GM12878 (cell line): ENCODE measurements around the gene KRTAP3-3. TPM values are rescaled to one million over a fixed set of nuclear protein-coding genes. Genes with fewer than 3 reads are reported as not detected.

Source experiments
- ATAC-seq: fragments of 200-7000 bp; cut with Tn5 transposase; 3 replicates; pipeline ENCODE4 v1.9.1; 2020; ENCODE audit warnings: mild to moderate bottlenecking, moderate library complexity
- BruUV-seq: library from RNA; stranded (reverse); fragments of 400-500 nt; replicated peaks from 2 replicates; lab custom pipeline; 2021; lab: Mats Ljungman, UMichigan
- CTCF ChIA-PET: fragments of 300-600 bp; sonication (Branson Sonifier 250); formaldehyde crosslinking; extraction: SDS; loops from one replicate; lab custom pipeline; 2021; ENCODE audit warnings: inconsistent platforms; lab: Yijun Ruan, JAX
- POLR2A ChIA-PET: fragments of 350-600 bp; formaldehyde crosslinking; extraction: SDS; loops from one replicate; lab custom pipeline; 2021; ENCODE audit warnings: inconsistent platforms; lab: Charles Lee
- RAD21 ChIA-PET: fragments of 300-600 bp; sonication (Branson Sonifier 250); formaldehyde crosslinking; loops from one replicate; lab custom pipeline; 2023; ENCODE audit warnings: antibody characterized with exemption; ENCODE audit not compliant: unreplicated experiment; lab: Charles Lee
- SMC1A ChIA-PET: fragments of 300-600 bp; sonication (Branson Sonifier 250); formaldehyde crosslinking; loops from one replicate; lab custom pipeline; 2023; ENCODE audit not compliant: unreplicated experiment, uncharacterized antibody; lab: Charles Lee
- DNase-seq: peaks from one replicate; pipeline ENCODE4 v3.0.0-alpha.2; 2011; ENCODE audit warnings: low read depth, low spot score
- FAIRE-seq: peaks from 3 replicates; lab custom pipeline; 2011; peaks lifted over from hg19 to GRCh38; lab: Jason Lieb, UNC
- H2AFZ ChIP-seq: 2 replicates; pipeline ENCODE4 v1.6.0; 2011; ENCODE audit warnings: low read depth, low read length, control low read depth; ENCODE audit not compliant: control insufficient read depth
- H3K27ac ChIP-seq: 2 replicates; pipeline ENCODE4 v1.5.1; 2011; ENCODE audit warnings: control low read depth; ENCODE audit not compliant: control insufficient read depth, insufficient read depth
- H3K27me3 ChIP-seq, 2 experiments: replicated peaks in 1 of 2; 2 replicates each; pipeline versions ENCODE4 v1.6.0 to v1.6.1; 2011; ENCODE audit warnings: low read length in 1 of 2; ENCODE audit not compliant: control insufficient read depth in 2 of 2, insufficient read depth in 2 of 2
- H3K36me3 ChIP-seq, 2 experiments: 2 replicates each; pipeline ENCODE4 v1.5.1; 2011; ENCODE audit warnings: low read length in 1 of 2; ENCODE audit not compliant: control insufficient read depth in 2 of 2, insufficient read depth in 2 of 2
- H3K4me1 ChIP-seq: 2 replicates; pipeline ENCODE4 v1.6.1; 2011; ENCODE audit warnings: mild to moderate bottlenecking, low read length, moderate library complexity, mixed read lengths; ENCODE audit not compliant: control insufficient read depth, insufficient read depth
- H3K4me2 ChIP-seq: 2 replicates; pipeline ENCODE4 v1.6.0; 2011; ENCODE audit warnings: control low read depth; ENCODE audit not compliant: control insufficient read depth, insufficient read depth
- H3K4me3 ChIP-seq: fragments of 200-600 bp; sonication (generic); 2 replicates; pipeline ENCODE4 v1.5.1; 2016
- H3K79me2 ChIP-seq: 2 replicates; pipeline ENCODE4 v1.6.0; 2011; ENCODE audit warnings: low read length; ENCODE audit not compliant: control insufficient read depth, insufficient read depth
- H3K9ac ChIP-seq: 2 replicates; pipeline ENCODE4 v1.8.0; 2011; ENCODE audit warnings: low read length, control low read depth, mixed read lengths; ENCODE audit not compliant: control insufficient read depth, insufficient read depth
- H3K9me3 ChIP-seq: replicated peaks from 3 replicates; pipeline ENCODE4 v1.5.1; 2011; ENCODE audit warnings: mild to moderate bottlenecking, low read length; ENCODE audit not compliant: control insufficient read depth, insufficient read depth
- H4K20me1 ChIP-seq: 2 replicates; pipeline ENCODE4 v1.6.0; 2011; ENCODE audit not compliant: control insufficient read depth, insufficient read depth
- BACH1 ChIP-seq: fragments of 450-650 bp; IDR thresholded peaks from 2 replicates; pipeline ENCODE4 v1.6.1; 2017; ENCODE audit warnings: mild to moderate bottlenecking, borderline replicate concordance
- BMI1 ChIP-seq: fragments of 450-650 bp; IDR thresholded peaks from 2 replicates; pipeline ENCODE4 v1.6.1; 2016; ENCODE audit warnings: mild to moderate bottlenecking, moderate library complexity, borderline replicate concordance
- CBX5 ChIP-seq: sonication (generic); IDR thresholded peaks from 2 replicates; pipeline ENCODE4 v1.6.1; 2016; ENCODE audit warnings: low read depth, moderate library complexity, mild to moderate bottlenecking, inconsistent platforms
- CHD2 ChIP-seq: IDR thresholded peaks from 2 replicates; pipeline ENCODE4 v1.6.1; 2011; ENCODE audit warnings: low read depth, low read length, improper control_type of control experiment, borderline replicate concordance
- FOS ChIP-seq: IDR thresholded peaks from 3 replicates; pipeline ENCODE4 v1.6.1; 2011; ENCODE audit warnings: borderline replicate concordance; ENCODE audit not compliant: insufficient read length; ENCODE audit errors: extremely low read depth
- HCFC1 ChIP-seq: fragments of 150-350 bp; IDR thresholded peaks from 2 replicates; pipeline ENCODE4 v1.6.1; 2014; ENCODE audit warnings: low read length
- IKZF2 ChIP-seq, 2 experiments: fragments of 450-650 bp; IDR thresholded peaks; 2 replicates each; pipeline ENCODE4 v1.6.1; 2017; ENCODE audit warnings: mild to moderate bottlenecking in 2 of 2, moderate library complexity in 2 of 2
- JUND ChIP-seq: IDR thresholded peaks from 2 replicates; pipeline ENCODE4 v1.6.1; 2012; ENCODE audit warnings: low read depth, mild to moderate bottlenecking, low read length, improper control_type of control experiment, moderate library complexity
- LARP7 ChIP-seq: fragments of 450-650 bp; IDR thresholded peaks from 2 replicates; pipeline ENCODE4 v1.6.1; 2017; ENCODE audit warnings: mild to moderate bottlenecking
- MEF2B ChIP-seq: fragments of 450-650 bp; IDR thresholded peaks from 2 replicates; pipeline ENCODE4 v1.6.1; 2018; ENCODE audit warnings: mild to moderate bottlenecking, moderate library complexity; ENCODE audit not compliant: partially characterized antibody, poor library complexity, severe bottlenecking
- MXI1 ChIP-seq: fragments of 150-350 bp; IDR thresholded peaks from 2 replicates; pipeline ENCODE4 v1.6.1; 2011; ENCODE audit warnings: low read depth, mild to moderate bottlenecking, inconsistent platforms, low read length, improper control_type of control experiment
- MYB ChIP-seq: fragments of 150-350 bp; IDR thresholded peaks from 2 replicates; pipeline ENCODE4 v1.6.1; 2014; ENCODE audit warnings: mild to moderate bottlenecking, low read depth, low read length, borderline replicate concordance
- NR2C2 ChIP-seq: IDR thresholded peaks from 2 replicates; pipeline ENCODE4 v1.6.1; 2011; ENCODE audit warnings: borderline replicate concordance, low read depth; ENCODE audit not compliant: control insufficient read depth, insufficient read length
- RCOR1 ChIP-seq: conservative IDR thresholded peaks from 2 replicates; pipeline ENCODE4 v1.6.1; 2012; ENCODE audit warnings: low read depth, low read length, improper control_type of control experiment
- RELA ChIP-seq: fragments of 450-650 bp; IDR thresholded peaks from 2 replicates; pipeline ENCODE4 v1.8.0; 2014; ENCODE audit warnings: borderline replicate concordance; ENCODE audit not compliant: partially characterized antibody
- RFX5 ChIP-seq: IDR thresholded peaks from 2 replicates; pipeline ENCODE4 v1.6.1; 2011; ENCODE audit warnings: low read depth, low read length, improper control_type of control experiment
- SRF ChIP-seq, 2 experiments: IDR thresholded peaks; 2 replicates each; pipeline ENCODE4 v1.6.1; 2011; ENCODE audit warnings: low read depth in 2 of 2, low read length in 2 of 2, mild to moderate bottlenecking in 1 of 2, moderate library complexity in 1 of 2
- STAT1 ChIP-seq: fragments of 450-650 bp; conservative IDR thresholded peaks from 2 replicates; pipeline ENCODE4 v1.6.1; 2014; ENCODE audit warnings: antibody characterized with exemption, mild to moderate bottlenecking
- SUZ12 ChIP-seq: fragments of 200-600 bp; sonication (generic); IDR thresholded peaks from one replicate; pipeline ENCODE4 v1.6.1; 2018; ENCODE audit warnings: antibody characterized with exemption, mild to moderate bottlenecking; ENCODE audit not compliant: unreplicated experiment
- TAF1 ChIP-seq: IDR thresholded peaks from 2 replicates; pipeline ENCODE4 v1.6.1; 2011; ENCODE audit warnings: mild to moderate bottlenecking, low read depth, low read length, borderline replicate concordance
- TBL1XR1 ChIP-seq: IDR thresholded peaks from 2 replicates; pipeline ENCODE4 v1.6.1; 2012; ENCODE audit warnings: low read depth, low read length, improper control_type of control experiment
- WRNIP1 ChIP-seq: IDR thresholded peaks from 2 replicates; pipeline ENCODE4 v1.6.1; 2011; ENCODE audit warnings: low read depth, low read length, improper control_type of control experiment, borderline replicate concordance
- YBX1 ChIP-seq: fragments of 450-650 bp; IDR thresholded peaks from 2 replicates; pipeline ENCODE4 v1.6.1; 2016; ENCODE audit warnings: antibody characterized with exemption
- ZNF622 ChIP-seq: fragments of 450-650 bp; IDR thresholded peaks from 2 replicates; pipeline ENCODE4 v1.6.1; 2017; ENCODE audit warnings: mild to moderate bottlenecking, inconsistent platforms
- WGBS: methylation state at CpG from one replicate; pipeline ENCODE4 v1.1.6; 2016; ENCODE audit warnings: low lambda C conversion rate; ENCODE audit not compliant: insufficient replicate concordance, insufficient coverage; ENCODE audit errors: missing lambda C conversion rate; 5-methylcytosine and 5-hydroxymethylcytosine counted together
- in situ Hi-C: fragments of 300-500 bp; cut with MboI; formaldehyde crosslinking; loops from 9 replicates; pipeline ENCODE4 v1.14.3; 2018; ENCODE audit warnings: mixed read lengths
- intact Hi-C: fragments of 100-400 bp; cut with micrococcal nuclease; formaldehyde crosslinking; loops from one replicate; pipeline ENCODE4 v1.14.2; 2022; ENCODE audit not compliant: unreplicated experiment
- polyA plus RNA-seq, 11 experiments: library from polyadenylated mRNA; depleted of rRNA in 4 of 11; unstranded in 6 of 11; stranded (reverse) in 5 of 11; fragments of >200 nt; fragmentation: Nextera tagmentation in 4 of 11; fragmentation: Illumina TruSeq in 1 of 11; extraction: Ambion mirVana in 4 of 11; extraction: Trizol in 1 of 11; gene quantifications; 1 replicate in 1 of 11; 2 replicates in 10 of 11; pipeline versions ENCODE4 v1.2.1 to v1.2.3, GENCODE V29; 2011 to 2016; ENCODE audit warnings: inconsistent platforms in 2 of 11, missing spikeins in 2 of 11, low read depth in 1 of 11
- total RNA-seq, 4 experiments: library from RNA; depleted of rRNA in 3 of 4; stranded (reverse); fragments of >200 nt in 3 of 4; fragmentation: Illumina TruSeq in 1 of 4; extraction: Trizol in 1 of 4; gene quantifications; 2 replicates each; pipeline versions ENCODE4 v1.2.1 to v1.2.3, GENCODE V29; 2013 to 2021
- TF ChIP-seq, protein P1 (sequence below): IDR thresholded peaks from 2 replicates; pipeline ENCODE4 v1.6.1; 2012; ENCODE audit warnings: low read length, inconsistent platforms
- TF ChIP-seq, protein P2 (sequence below): IDR thresholded peaks from 2 replicates; pipeline ENCODE4 v1.6.1; 2011; ENCODE audit warnings: borderline replicate concordance, low read depth, mild to moderate bottlenecking, moderate library complexity, low read length; ENCODE audit not compliant: insufficient read depth, poor library complexity, severe bottlenecking

KRTAP3-3 gene
- total and polyA plus RNA-seq, 10 of the 15 experiments (the other 5 are each of a cell fraction or from before 2014, with no cell fraction given): not detected

- POLR2A ChIA-PET: interaction anchor here (0.6 kb wide), 1 partner anchor 95 kb away, joined by 3 read pairs; no protein-coding TSS in a partner anchor
- H3K9me3 ChIP-seq: no peaks in the 10 kb centered on the region
Observed at GRCh38 chr17:41019415-41019814, 25.5 kb upstream of the KRTAP3-3 start.

DNA sequence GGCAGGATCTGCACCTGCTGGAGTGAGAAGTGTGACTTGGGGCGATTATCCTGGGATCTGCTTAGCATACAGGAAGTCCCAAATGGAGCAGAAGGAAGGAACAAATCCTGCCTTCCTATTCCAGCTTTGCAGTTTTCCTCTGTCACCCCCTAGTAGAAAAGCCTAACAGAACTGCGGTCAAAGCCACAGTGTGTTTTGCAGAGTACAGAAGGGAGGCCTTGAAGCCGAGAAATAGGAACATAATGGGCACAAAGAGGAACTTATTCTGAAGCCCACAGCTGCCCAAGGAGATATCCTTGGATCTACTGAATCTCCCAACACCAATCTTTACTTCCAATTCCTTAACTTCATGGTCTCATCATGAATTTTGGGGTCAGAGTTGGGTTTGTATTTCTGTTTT is 24.6 kb upstream of the KRTAP3-3 start:
- Histone ChIP-seq H3K4me2 (no peak overlapping the region), H3K9ac (no peak overlapping the region), H4K20me1 (no peaks in the 10 kb centered on the region), H3K4me3 (no peak overlapping the region), H3K36me3 (no peaks in the 10 kb centered on the region), H3K27ac (no peak overlapping the region), H3K4me1 (no peaks in the 10 kb centered on the region), H3K27me3 (no peaks in the 10 kb centered on the region; a peak in 2 of 4 replicates), H3K9me3 (no peaks in the 10 kb centered on the region), H3K79me2 (no peaks in the 10 kb centered on the region), H2AFZ (no peak overlapping the region)
- no peak for FAIRE-seq
- ATAC-seq: no peak
- in situ Hi-C loops (no loop called here), intact Hi-C loops (no loop called here)
- POLR2A ChIA-PET: no interaction called here
- CTCF ChIA-PET: no interaction called here
- DNase-seq: no peak
- RAD21 ChIA-PET: no interaction called here
- 47% methylated on average over 3 of the region's 3 CpGs for WGBS
- SMC1A ChIA-PET: no interaction called here
- no TSS peak for BruUV-seq
- no peak for TF ChIP-seq LARP7
- TF ChIP-seq WRNIP1: no peak
- TF ChIP-seq TAF1: no peak
- no peak for TF ChIP-seq RELA
- TF ChIP-seq, protein P1, sequence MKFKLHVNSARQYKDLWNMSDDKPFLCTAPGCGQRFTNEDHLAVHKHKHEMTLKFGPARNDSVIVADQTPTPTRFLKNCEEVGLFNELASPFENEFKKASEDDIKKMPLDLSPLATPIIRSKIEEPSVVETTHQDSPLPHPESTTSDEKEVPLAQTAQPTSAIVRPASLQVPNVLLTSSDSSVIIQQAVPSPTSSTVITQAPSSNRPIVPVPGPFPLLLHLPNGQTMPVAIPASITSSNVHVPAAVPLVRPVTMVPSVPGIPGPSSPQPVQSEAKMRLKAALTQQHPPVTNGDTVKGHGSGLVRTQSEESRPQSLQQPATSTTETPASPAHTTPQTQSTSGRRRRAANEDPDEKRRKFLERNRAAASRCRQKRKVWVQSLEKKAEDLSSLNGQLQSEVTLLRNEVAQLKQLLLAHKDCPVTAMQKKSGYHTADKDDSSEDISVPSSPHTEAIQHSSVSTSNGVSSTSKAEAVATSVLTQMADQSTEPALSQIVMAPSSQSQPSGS: no peak
- no peak for TF ChIP-seq BMI1
- TF ChIP-seq, protein P2, sequence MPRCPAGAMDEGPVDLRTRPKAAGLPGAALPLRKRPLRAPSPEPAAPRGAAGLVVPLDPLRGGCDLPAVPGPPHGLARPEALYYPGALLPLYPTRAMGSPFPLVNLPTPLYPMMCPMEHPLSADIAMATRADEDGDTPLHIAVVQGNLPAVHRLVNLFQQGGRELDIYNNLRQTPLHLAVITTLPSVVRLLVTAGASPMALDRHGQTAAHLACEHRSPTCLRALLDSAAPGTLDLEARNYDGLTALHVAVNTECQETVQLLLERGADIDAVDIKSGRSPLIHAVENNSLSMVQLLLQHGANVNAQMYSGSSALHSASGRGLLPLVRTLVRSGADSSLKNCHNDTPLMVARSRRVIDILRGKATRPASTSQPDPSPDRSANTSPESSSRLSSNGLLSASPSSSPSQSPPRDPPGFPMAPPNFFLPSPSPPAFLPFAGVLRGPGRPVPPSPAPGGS: no peak

More at GRCh38 chr17:41019415-41019814, 25.5 kb upstream of the KRTAP3-3 start:
- Histone ChIP-seq H2AFZ (no peak overlapping the region), H3K27me3 (no peaks in the 10 kb centered on the region; a peak in 2 of 4 replicates)
- 63% methylated on average over 3 of the region's 3 CpGs for WGBS
- TF ChIP-seq CBX5 (no peak), MEF2B (no peak), RFX5 (no peak), HCFC1 (no peak), ZNF622 (no peak), SUZ12 (no peak), YBX1 (no peak), NR2C2 (no peak), CHD2 (no peak), TBL1XR1 (no peak), RCOR1 (no peak), FOS (no peak), JUND (no peak), MYB (no peak), BACH1 (no peak), MXI1 (no peak), SRF (IDR thresholded peaks at IDR 0.05; ENCODE audit: low read depth in 2 of 2, low read length in 2 of 2) (no peak), TAF1 (no peak), STAT1 (no peak), IKZF2 (IDR thresholded peaks at IDR 0.05) (no peak)
- TF ChIP-seq, all 136 proteins: peak for 0
- no peak overlapping the region for H3K4me3 ChIP-seq
- no peak overlapping the region for H3K9ac ChIP-seq
- H3K4me2 ChIP-seq: no peak overlapping the region
- intact Hi-C loops (no loop called here), in situ Hi-C loops (no loop called here)
- ATAC-seq: no peak
- no peaks in the 10 kb centered on the region for H3K36me3 ChIP-seq
- no peaks in the 10 kb centered on the region for H3K4me1 ChIP-seq
- ChIA-PET SMC1A (no interaction called here), CTCF (interaction anchor here (1.2 kb wide), 1 partner anchor 10 kb away, joined by 3 read pairs; the partner anchor contains the start of gene KRTAP1-4), RAD21 (no interaction called here)
- no peak for DNase-seq
- H3K27ac ChIP-seq: no peak overlapping the region
- no TSS peak for BruUV-seq
- H3K79me2 ChIP-seq: no peaks in the 10 kb centered on the region
- no peak for FAIRE-seq
- H4K20me1 ChIP-seq: no peaks in the 10 kb centered on the region
